T47D (cell line): ENCODE measurements around the gene GAN.
"Not testable (repeated sequence)": the region's sequence is repeated elsewhere in the genome, so short reads cannot be mapped to it uniquely, and the experiment has no call there.

Experiments used
- DNase-seq, 2 experiments: peaks; one replicate each; pipeline versions ENCODE4 v3.0.0 to v3.0.0-alpha.2; 2011 to 2012; ENCODE audit warnings: low read depth in 1 of 2, low spot score in 1 of 2
- JUND ChIP-seq: IDR thresholded peaks from 2 replicates; pipeline ENCODE4 v1.6.1; 2012; ENCODE audit warnings: low read depth
- in situ Hi-C: cut with HindIII; loops from 2 replicates; pipeline ENCODE4 v1.10.0; 2016; ENCODE audit warnings: low sequenced_read_pairs, low pct_unique_long_range_greater_than_20kb

GAN gene

GRCh38 chr16:81399909-81400308 lies 85.1 kb downstream of the GAN start:
- DNase-seq = no peak
- in situ Hi-C loops = no loop called here
- no peak for TF ChIP-seq JUND

GRCh38 chr16:81401035-81401950 lies 86.5 kb downstream of the GAN start:
- DNase-seq = peak; percentile 62 to 79
- no peak for TF ChIP-seq JUND
- in situ Hi-C loops = no loop called here

DNA sequence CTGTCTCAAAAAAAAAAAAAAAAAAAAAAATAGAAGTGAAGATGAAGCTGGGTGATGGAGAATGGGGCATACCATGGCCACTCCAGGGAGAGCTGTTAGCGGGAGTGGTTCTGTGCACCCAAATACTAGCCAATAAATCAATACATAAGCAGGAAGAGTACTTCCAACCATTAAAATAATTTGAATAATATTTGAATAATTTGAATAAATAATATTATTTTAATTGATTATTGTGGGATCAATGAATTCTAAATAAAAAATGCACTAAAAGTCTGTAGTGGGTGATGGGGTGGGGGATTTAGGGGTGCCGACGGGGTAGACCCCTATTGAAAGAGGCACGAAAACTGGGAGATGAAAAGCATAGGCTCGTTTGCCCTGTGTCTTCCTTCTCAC lies 88.4 kb downstream of the GAN start:
- no peak for DNase-seq
- TF ChIP-seq JUND = no peak
- in situ Hi-C loops = no loop called here

- DNase-seq = peak; percentile 88 to 92
- in situ Hi-C loops = no loop called here
- TF ChIP-seq JUND = no peak
Observed at GRCh38 chr16:81403601-81404391, 89.0 kb downstream of the GAN start.

GRCh38 chr16:81405002-81405401 lies 90.2 kb downstream of the GAN start:
- DNase-seq, in situ Hi-C loops: not testable (repeated sequence)

GRCh38 chr16:81405702-81406113 lies 90.9 kb downstream of the GAN start:
- in situ Hi-C loops = no loop called here
- no peak for TF ChIP-seq JUND
- peak; percentile 19 to 71 for DNase-seq

DNA sequence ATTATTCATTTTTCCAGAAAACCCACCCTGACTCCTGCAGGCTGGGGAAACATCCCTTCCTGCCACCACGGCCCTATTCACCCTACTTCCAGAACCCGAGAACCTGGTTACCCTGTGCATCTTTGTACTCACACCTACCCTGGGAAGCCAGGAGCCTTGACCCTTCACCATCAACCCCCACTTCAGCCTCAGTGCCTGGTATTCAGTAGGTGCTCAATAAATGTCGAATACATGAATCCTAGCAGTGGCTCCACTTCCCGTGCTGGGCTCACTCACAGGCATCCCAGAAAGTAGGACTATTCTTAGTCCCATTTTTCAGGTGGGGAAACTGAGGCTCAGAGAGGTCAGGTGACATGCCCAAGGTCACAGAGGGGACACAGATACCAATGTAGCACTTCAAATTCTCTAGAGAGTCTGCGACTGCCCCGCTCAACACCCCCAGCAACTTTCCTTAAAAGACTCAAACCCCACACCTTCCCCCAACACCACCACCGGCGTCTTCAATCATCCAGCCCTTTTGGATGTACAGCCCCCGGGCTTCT lies 93.7 kb downstream of the GAN start:
- no peak for TF ChIP-seq JUND
- DNase-seq = no peak
- in situ Hi-C loops = no loop called here

GRCh38 chr16:81409016-81409556 lies 94.3 kb downstream of the GAN start:
- DNase-seq = no peak
- no peak for TF ChIP-seq JUND
- in situ Hi-C loops = no loop called here

DNA sequence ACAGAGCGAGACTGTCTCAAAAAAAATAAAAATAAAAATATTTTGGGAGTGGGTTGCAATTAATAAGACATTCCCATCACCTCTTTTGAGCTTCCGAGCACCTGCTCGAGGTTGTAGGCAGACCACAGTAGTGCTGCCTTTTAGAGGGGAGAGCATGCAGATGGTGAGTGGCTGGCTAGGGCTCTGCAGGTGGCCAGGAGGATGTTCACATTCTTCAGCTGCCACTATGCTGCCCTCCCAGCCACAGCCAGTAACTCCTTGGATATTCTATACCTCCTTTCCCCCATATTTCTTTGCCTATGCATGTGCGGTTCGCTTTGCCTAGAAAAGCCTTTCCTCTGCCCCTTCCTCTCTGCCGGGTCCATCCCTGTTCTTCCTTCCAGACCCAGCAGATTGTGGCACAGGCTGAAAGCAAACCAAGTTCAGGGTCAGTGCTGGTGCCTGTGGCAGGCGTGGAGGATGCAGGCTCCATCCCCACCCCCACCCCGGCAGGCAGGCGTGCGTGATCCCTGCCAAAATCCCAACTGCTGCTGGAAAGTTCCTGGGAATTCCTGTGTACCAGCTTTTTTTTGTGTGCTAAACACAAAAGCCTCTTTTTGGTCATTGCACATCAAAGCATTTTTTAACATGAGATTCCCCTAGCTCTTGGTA lies 96.0 kb downstream of the GAN start:
- in situ Hi-C loops = no loop called here
- no peak for TF ChIP-seq JUND
- DNase-seq = no peak

- DNase-seq = no peak
- in situ Hi-C loops = no loop called here
- no peak for TF ChIP-seq JUND
Observed at GRCh38 chr16:81413245-81413990, 98.7 kb downstream of the GAN start.

GRCh38 chr16:81415751-81416150 lies 101.0 kb downstream of the GAN start:
- in situ Hi-C loops = no loop called here
- no peak for TF ChIP-seq JUND
- DNase-seq = no peak

DNA sequence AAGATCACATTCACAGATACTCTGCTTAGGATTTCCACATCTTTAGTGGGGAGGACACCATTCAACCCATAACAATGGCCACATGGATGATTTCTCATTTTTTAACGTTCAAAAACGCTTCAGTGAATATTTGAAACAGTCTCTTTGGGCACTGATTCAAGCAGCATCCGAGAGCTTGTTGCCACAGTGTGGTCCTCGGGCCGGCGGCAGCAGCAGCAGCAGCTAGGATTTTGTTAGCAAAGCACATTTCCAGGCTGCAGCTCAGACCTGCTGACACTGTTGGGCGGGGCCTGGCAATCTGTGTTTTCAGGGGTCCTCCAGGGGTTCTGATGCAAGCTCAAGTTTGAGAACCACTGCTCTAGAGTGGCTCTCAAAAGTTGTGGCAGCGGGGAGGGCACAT lies 102.0 kb downstream of the GAN start:
- DNase-seq = no peak
- in situ Hi-C loops = no loop called here
- TF ChIP-seq JUND = no peak
